GM19240 (cell line): ENCODE measurements around the gene SLC10A3.

Source experiments
- DNase-seq: peaks from one replicate; pipeline ENCODE4 v3.0.0; 2011; ENCODE audit warnings: low spot score; ENCODE audit not compliant: insufficient read length

The SLC10A3 gene

DNA sequence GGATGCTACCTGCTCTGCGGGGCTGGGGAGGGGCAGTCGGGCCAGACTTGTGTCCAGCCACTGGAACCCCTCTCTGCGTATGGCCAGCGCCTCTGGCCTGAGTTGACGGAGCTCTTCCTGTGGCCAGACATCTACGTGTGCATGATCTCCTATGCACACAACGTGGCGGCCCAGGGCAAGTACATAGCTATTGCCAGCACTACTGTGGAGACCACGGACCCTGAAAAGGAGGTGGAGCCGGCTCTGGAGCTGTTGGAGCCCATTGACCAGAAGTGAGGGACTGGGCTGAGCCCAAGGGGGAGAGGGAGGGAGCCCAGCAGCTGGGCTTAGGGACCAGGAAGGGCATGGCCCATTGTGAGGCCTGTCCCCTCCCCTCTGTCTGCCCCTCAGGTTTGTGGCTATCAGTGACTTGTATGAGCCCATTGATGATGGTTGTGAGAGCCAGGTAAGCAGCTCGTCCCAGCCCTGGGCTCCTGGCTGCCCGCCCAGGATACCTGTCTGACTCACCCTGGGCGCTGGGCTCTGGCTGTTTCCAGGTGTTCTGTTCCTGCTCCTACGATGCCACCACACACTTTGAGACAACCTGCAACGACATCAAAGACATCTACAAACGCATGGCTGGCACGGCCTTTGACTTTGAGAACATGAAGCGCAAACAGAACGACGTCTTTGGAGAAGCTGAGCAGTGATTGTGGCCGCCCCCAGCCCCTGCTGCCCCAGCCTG lies 48.3 kb downstream of the SLC10A3 start:
- DNase-seq, result no peak

DNA sequence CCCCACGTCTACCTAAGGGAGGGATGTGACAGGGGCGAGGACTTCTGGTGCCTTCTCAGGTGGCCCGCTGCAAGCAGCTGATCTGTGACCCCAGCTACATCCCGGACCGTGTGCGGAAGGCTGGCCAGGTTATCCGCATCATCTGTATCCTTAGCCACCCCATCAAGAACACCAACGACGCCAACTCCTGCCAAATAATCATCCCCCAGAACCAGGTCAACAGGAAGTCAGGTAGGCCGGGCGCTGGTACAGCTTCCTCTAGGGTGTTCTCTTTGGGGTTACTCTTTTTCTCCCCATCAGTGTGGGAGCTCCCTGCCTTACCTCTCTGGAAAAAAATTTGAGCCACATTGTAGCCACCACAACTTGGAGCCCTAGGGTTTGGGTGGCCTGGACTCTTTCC lies 48.9 kb downstream of the SLC10A3 start:
- DNase-seq, result no peak

DNA sequence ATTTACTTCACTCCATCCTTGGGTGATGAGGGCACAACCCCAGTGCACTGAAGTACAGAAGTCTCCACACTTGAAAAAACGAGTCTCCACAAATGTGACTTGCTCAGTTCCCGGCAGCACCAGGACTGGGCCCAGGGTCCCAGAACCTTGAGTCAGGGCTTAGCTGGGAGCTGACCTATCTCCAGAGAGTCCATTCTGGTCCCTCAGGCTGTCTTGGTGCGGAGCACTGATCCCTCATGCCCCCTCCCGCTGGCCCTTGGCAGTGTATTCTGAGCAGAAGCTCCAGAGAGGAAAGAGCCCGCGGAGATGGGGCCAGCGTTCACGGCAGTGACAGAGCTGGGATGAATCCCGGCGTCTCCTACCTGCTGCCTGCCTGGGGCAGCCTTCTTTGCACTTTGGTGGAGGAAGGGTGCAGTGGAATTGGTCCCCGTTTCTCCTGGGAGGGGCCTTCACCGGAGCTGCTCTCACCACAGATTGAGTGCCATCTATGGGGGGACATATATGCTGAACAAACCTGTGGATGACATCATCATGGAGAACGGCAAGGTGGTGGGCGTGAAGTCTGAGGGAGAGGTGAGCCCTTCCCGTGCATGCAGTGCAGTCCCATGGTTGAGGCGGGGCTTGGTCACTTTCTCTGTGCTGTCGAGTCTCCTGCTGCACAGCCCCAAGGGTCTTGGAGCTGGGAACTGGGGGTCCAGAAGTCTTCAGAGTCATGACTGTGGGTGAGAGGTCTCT lies 49.6 kb downstream of the SLC10A3 start:
- DNase-seq, result no peak

DNA sequence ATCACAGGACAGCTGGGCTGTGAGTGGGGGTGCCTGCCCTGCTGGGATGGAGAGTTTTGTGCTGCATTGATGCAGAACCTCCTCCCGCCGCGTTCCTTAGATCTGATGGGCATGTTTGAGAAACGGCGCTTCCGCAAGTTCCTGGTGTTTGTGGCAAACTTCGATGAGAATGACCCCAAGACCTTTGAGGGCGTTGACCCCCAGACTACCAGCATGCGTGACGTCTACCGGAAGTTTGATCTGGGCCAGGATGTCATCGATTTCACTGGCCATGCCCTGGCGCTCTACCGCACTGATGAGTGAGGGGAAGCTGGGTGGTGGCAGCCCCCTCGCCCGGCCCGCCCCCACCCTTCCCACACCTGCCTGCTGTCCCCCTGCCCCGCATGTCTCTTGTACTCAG lies 50.6 kb downstream of the SLC10A3 start:
- DNase-seq, result no peak

- no peak for DNase-seq
Observed at GRCh38 chrX:154437971-154438893, 52.2 kb downstream of the SLC10A3 start.
